H9 (cell line): ENCODE measurements around the gene TCERG1L. TPM values are rescaled to one million over a fixed set of nuclear protein-coding genes. Genes with fewer than 3 reads are reported as not detected.

Experiments used
- DNase-seq: peaks from one replicate; pipeline ENCODE4 v3.0.0-alpha.2; 2017
- H2AFZ ChIP-seq: one replicate; pipeline ENCODE4 v1.6.1; 2013; ENCODE audit warnings: mild to moderate bottlenecking, low read length, control low read depth, moderate library complexity
- H2AK5ac ChIP-seq: 2 replicates; pipeline ENCODE4 v1.6.1; 2013; ENCODE audit warnings: low read length, control low read depth, mixed read lengths; ENCODE audit not compliant: insufficient read length
- H2BK120ac ChIP-seq: one replicate; pipeline ENCODE4 v1.6.1; 2013; ENCODE audit warnings: low read depth, mild to moderate bottlenecking, low read length, control low read depth, inconsistent platforms; ENCODE audit not compliant: poor library complexity, severe bottlenecking
- H2BK12ac ChIP-seq: 2 replicates; pipeline ENCODE4 v1.6.1; 2013; ENCODE audit warnings: low read length, control low read depth, mixed read lengths, low read depth; ENCODE audit not compliant: insufficient read length
- H2BK15ac ChIP-seq: 2 replicates; pipeline ENCODE4 v1.6.1; 2013; ENCODE audit warnings: low read depth, low read length, control low read depth
- H2BK20ac ChIP-seq: one replicate; pipeline ENCODE4 v1.6.1; 2013; ENCODE audit warnings: low read depth, mild to moderate bottlenecking, low read length, control low read depth, inconsistent platforms; ENCODE audit not compliant: poor library complexity, severe bottlenecking
- H2BK5ac ChIP-seq: 2 replicates; pipeline ENCODE4 v1.6.1; 2013; ENCODE audit warnings: low read length, control low read depth, mixed read lengths; ENCODE audit not compliant: insufficient read length
- H3K14ac ChIP-seq: 2 replicates; pipeline ENCODE4 v1.6.1; 2013; ENCODE audit warnings: low read length, control low read depth; ENCODE audit not compliant: insufficient read depth
- H3K18ac ChIP-seq: 2 replicates; pipeline ENCODE4 v1.6.1; 2013; ENCODE audit warnings: low read depth, mild to moderate bottlenecking, mixed read lengths, low read length, control low read depth; ENCODE audit not compliant: insufficient read length
- H3K23ac ChIP-seq: 2 replicates; pipeline ENCODE4 v1.6.1; 2013; ENCODE audit warnings: low read length, control low read depth, mixed read lengths, low read depth; ENCODE audit not compliant: insufficient read length
- H3K23me2 ChIP-seq: 2 replicates; pipeline ENCODE4 v1.6.1; 2013; ENCODE audit warnings: low read depth, mild to moderate bottlenecking, mixed read lengths, low read length, control low read depth; ENCODE audit not compliant: insufficient read length, poor library complexity, severe bottlenecking
- H3K27ac ChIP-seq: 2 replicates; pipeline ENCODE4 v1.5.1; 2013; ENCODE audit warnings: low read length, control low read depth, mixed read lengths, low read depth; ENCODE audit not compliant: insufficient read length
- H3K27me3 ChIP-seq: 2 replicates; pipeline ENCODE4 v1.6.1; 2013; ENCODE audit warnings: low read length, control low read depth, inconsistent platforms; ENCODE audit not compliant: insufficient read depth
- H3K4ac ChIP-seq: 2 replicates; pipeline ENCODE4 v1.6.1; 2013; ENCODE audit warnings: low read depth, mild to moderate bottlenecking, control low read depth, inconsistent platforms, low read length, moderate library complexity
- H3K4me1 ChIP-seq: 2 replicates; pipeline ENCODE4 v1.6.1; 2013; ENCODE audit warnings: low read length, control low read depth, inconsistent platforms; ENCODE audit not compliant: insufficient read depth
- H3K4me2 ChIP-seq: 2 replicates; pipeline ENCODE4 v1.6.1; 2013; ENCODE audit warnings: low read length, control low read depth, mixed read lengths; ENCODE audit not compliant: insufficient read length, insufficient read depth
- H3K56ac ChIP-seq: 2 replicates; pipeline ENCODE4 v1.6.1; 2013; ENCODE audit warnings: low read depth, mild to moderate bottlenecking, mixed read lengths, low read length, control low read depth; ENCODE audit not compliant: insufficient read length
- H3K79me1 ChIP-seq: 2 replicates; pipeline ENCODE4 v1.6.1; 2013; ENCODE audit warnings: low read depth, mild to moderate bottlenecking, moderate library complexity, low read length, control low read depth, inconsistent platforms; ENCODE audit not compliant: insufficient read depth, poor library complexity, severe bottlenecking
- H3K79me2 ChIP-seq: 2 replicates; pipeline ENCODE4 v1.6.1; 2013; ENCODE audit warnings: low read length, control low read depth, inconsistent platforms; ENCODE audit not compliant: insufficient read depth
- H3K9ac ChIP-seq: 2 replicates; pipeline ENCODE4 v1.6.1; 2013; ENCODE audit warnings: low read length, control low read depth, mixed read lengths; ENCODE audit not compliant: insufficient read length; ENCODE audit errors: extremely low read depth
- H3K9me3 ChIP-seq: one replicate; pipeline ENCODE4 v1.6.1; 2013; ENCODE audit warnings: low read depth, low read length, inconsistent platforms; ENCODE audit not compliant: control insufficient read depth
- H3T11ph ChIP-seq: one replicate; pipeline ENCODE4 v1.6.1; 2013; ENCODE audit warnings: mild to moderate bottlenecking, low read length, control low read depth, inconsistent platforms
- H4K20me1 ChIP-seq: one replicate; pipeline ENCODE4 v1.6.1; 2013; ENCODE audit not compliant: control insufficient read depth, insufficient read length, insufficient read depth
- H4K5ac ChIP-seq: 2 replicates; pipeline ENCODE4 v1.6.1; 2013; ENCODE audit warnings: low read depth, mild to moderate bottlenecking, mixed read lengths, low read length, control low read depth; ENCODE audit not compliant: insufficient read length
- H4K8ac ChIP-seq: replicated peaks from 2 replicates; pipeline ENCODE4 v1.6.1; 2013; ENCODE audit warnings: low read length, control low read depth, mixed read lengths, low read depth; ENCODE audit not compliant: insufficient read length
- H4K91ac ChIP-seq: 2 replicates; pipeline ENCODE4 v1.6.1; 2013; ENCODE audit warnings: low read depth, mild to moderate bottlenecking, moderate library complexity, mixed read lengths, low read length, control low read depth; ENCODE audit not compliant: insufficient read length
- H3K27ac Mint-ChIP-seq, 3 experiments: 2 replicates in 2 of 3; 3 replicates in 1 of 3; pipeline ENCODE4 v1.8.0; 2020 to 2021; ENCODE audit warnings: mixed read lengths in 3 of 3, mild to moderate bottlenecking in 1 of 3, moderate library complexity in 1 of 3
- H3K27me3 Mint-ChIP-seq: 2 replicates; pipeline ENCODE4 v1.8.0; 2021; ENCODE audit warnings: low read depth, mild to moderate bottlenecking, moderate library complexity, mixed read lengths
- H3K36me3 Mint-ChIP-seq, 3 experiments: 2 replicates in 2 of 3; 3 replicates in 1 of 3; pipeline ENCODE4 v1.8.0; 2020 to 2021; ENCODE audit warnings: low read depth in 3 of 3, mixed read lengths in 3 of 3; ENCODE audit not compliant: insufficient read depth in 1 of 3
- H3K4me1 Mint-ChIP-seq, 2 experiments: 2 replicates each; pipeline ENCODE4 v1.8.0; 2020; ENCODE audit warnings: mixed read lengths in 2 of 2
- H3K4me3 Mint-ChIP-seq, 2 experiments: 2 replicates in 1 of 2; 3 replicates in 1 of 2; pipeline ENCODE4 v1.8.0; 2020 to 2021; ENCODE audit warnings: mild to moderate bottlenecking in 2 of 2, mixed read lengths in 2 of 2, moderate library complexity in 1 of 2
- H3K9me3 Mint-ChIP-seq, 2 experiments: 2 replicates in 1 of 2; 3 replicates in 1 of 2; pipeline ENCODE4 v1.8.0; 2020; ENCODE audit warnings: mild to moderate bottlenecking in 2 of 2, mixed read lengths in 2 of 2, moderate library complexity in 1 of 2
- CTCF ChIP-seq: fragments of 200-600 bp; sonication (generic); conservative IDR thresholded peaks from 3 replicates; pipeline ENCODE4 v1.8.0; 2021; ENCODE audit warnings: antibody characterized with exemption, mild to moderate bottlenecking
- WGBS: extraction: QIAGEN DNeasy Blood & Tissue Kit; methylation state at CpG from one replicate; pipeline ENCODE4 v1.1.7; 2013; ENCODE audit warnings: missing lambda C conversion rate, low lambda C conversion rate, mixed read lengths; ENCODE audit not compliant: insufficient read length; ENCODE audit errors: extremely low coverage; 5-methylcytosine and 5-hydroxymethylcytosine counted together
- total RNA-seq: library from RNA; stranded (reverse); gene quantifications from 2 replicates; pipeline ENCODE4 v1.2.1, GENCODE V29; 2021

Gene TCERG1L
- total RNA-seq, 1 experiment from 2014 or later: 3.3 TPM

- H3K23me2 ChIP-seq: no peaks in the 10 kb centered on the region
These were observed 66.0 kb downstream of the TCERG1L start for GRCh38 chr10:131245475-131246059.

More at GRCh38 chr10:131245475-131246059, 66.0 kb downstream of the TCERG1L start:
- Histone ChIP-seq H2AK5ac (no peak overlapping the region), H3K9ac (no peak overlapping the region), H3K23ac (no peak overlapping the region), H2BK5ac (no peak overlapping the region), H3K27ac (no peak overlapping the region), H3K4me2 (no peak overlapping the region), H3K9me3 (no peaks in the 10 kb centered on the region), H3K27me3 (no peaks in the 10 kb centered on the region), H4K91ac (no peak overlapping the region), H3K14ac (no peak overlapping the region), H2AFZ (no peak overlapping the region), H2BK15ac (no peak overlapping the region), H3K18ac (no peak overlapping the region), H3K4me1 (no peaks in the 10 kb centered on the region), H4K8ac (no peak overlapping the region), H2BK12ac (no peak overlapping the region), H4K20me1 (no peaks in the 10 kb centered on the region), H3K79me2 (no peaks in the 10 kb centered on the region), H3T11ph (no peak overlapping the region), H3K79me1 (no peaks in the 10 kb centered on the region), H2BK20ac (no peak overlapping the region), H2BK120ac (no peak overlapping the region), H3K56ac (no peak overlapping the region), H4K5ac (no peak overlapping the region), H3K4ac (no peak overlapping the region)
- no CpG with 5 or more reads among the region's 22 CpGs for WGBS
- H3K4me3 Mint-ChIP-seq: no peak overlapping the region
- no peaks in the 10 kb centered on the region for H3K36me3 Mint-ChIP-seq
- no peak for DNase-seq
- TF ChIP-seq CTCF: no peak
- H3K9me3 Mint-ChIP-seq: no peaks in the 10 kb centered on the region
- H3K4me1 Mint-ChIP-seq: peaks cover 17 to 23% of the 10 kb centered on the region in 2 experiments
- no peak overlapping the region; a peak in 1 of 7 replicates for H3K27ac Mint-ChIP-seq
- H3K27me3 Mint-ChIP-seq: no peaks in the 10 kb centered on the region; the same call in 1 of the 2 replicates
